Inflammatory macrophage treated with lipopolysaccharide for 1 hour (primary cell): ENCODE data around the gene HLA-DPA1.
A peak's percentile ranks its signal among the peaks of the same experiment; 100 is the strongest.
"Not testable (repeated sequence)": the region's sequence is repeated elsewhere in the genome, so short reads cannot be mapped to it uniquely, and the experiment has no call there.

ENCODE experiments used
- DNase-seq, 2 donors: peaks; one replicate each; pipeline ENCODE4 v3.0.0-alpha.2; 2020 to 2022

Gene HLA-DPA1

GRCh38 chr6:33073431-33073871, at the start of gene HLA-DPA1:
Gene HLA-DPA1 (minus strand): TSS chr6:33073649.
- peak; percentile 87 to 88 for DNase-seq

GRCh38 chr6:33123181-33123580, 49.7 kb upstream of the HLA-DPA1 start:
- DNase-seq, result no peak

- no peak for DNase-seq
Observed at GRCh38 chr6:33120001-33120400, 46.6 kb upstream of the HLA-DPA1 start.

- peak; percentile 35 to 87 for DNase-seq
Observed at GRCh38 chr6:33118525-33119123, 45.2 kb upstream of the HLA-DPA1 start.

- no peak for DNase-seq
Observed at GRCh38 chr6:33117811-33118277, 44.4 kb upstream of the HLA-DPA1 start.

- no peak for DNase-seq
Observed at GRCh38 chr6:33116841-33117711, 43.6 kb upstream of the HLA-DPA1 start.

GRCh38 chr6:33116417-33116816, 43.0 kb upstream of the HLA-DPA1 start:
- no peak for DNase-seq

GRCh38 chr6:33114406-33114805, 41.0 kb upstream of the HLA-DPA1 start:
- DNase-seq, result peak; percentile 54 to 72

- DNase-seq, result no peak
Observed at GRCh38 chr6:33113755-33114154, 40.3 kb upstream of the HLA-DPA1 start.

GRCh38 chr6:33112148-33112547, 38.7 kb upstream of the HLA-DPA1 start:
- peak; percentile 66 to 83 for DNase-seq

- DNase-seq, result no peak
Observed at GRCh38 chr6:33108307-33108706, 34.9 kb upstream of the HLA-DPA1 start.

GRCh38 chr6:33107641-33108040, 34.2 kb upstream of the HLA-DPA1 start:
- DNase-seq, result peak; percentile 41 to 48

GRCh38 chr6:33105916-33106871, 32.7 kb upstream of the HLA-DPA1 start:
- no peak for DNase-seq

- DNase-seq, result no peak
Observed at GRCh38 chr6:33105386-33105785, 31.9 kb upstream of the HLA-DPA1 start.

GRCh38 chr6:33104887-33105286, 31.4 kb upstream of the HLA-DPA1 start:
- no peak for DNase-seq

- DNase-seq, result no peak
Observed at GRCh38 chr6:33103776-33104175, 30.3 kb upstream of the HLA-DPA1 start.

GRCh38 chr6:33101121-33101737, 27.8 kb upstream of the HLA-DPA1 start:
- not testable (repeated sequence) for DNase-seq

GRCh38 chr6:33095681-33096080, 22.2 kb upstream of the HLA-DPA1 start:
- DNase-seq, result no peak

GRCh38 chr6:33093855-33094254, 20.4 kb upstream of the HLA-DPA1 start:
- DNase-seq, result no peak

- no peak for DNase-seq
Observed at GRCh38 chr6:33092385-33092784, 18.9 kb upstream of the HLA-DPA1 start.

- peak in 1 of 2 donors; percentile 53 for DNase-seq
Observed at GRCh38 chr6:33091957-33092356, 18.5 kb upstream of the HLA-DPA1 start.

GRCh38 chr6:33088931-33089620, 15.6 kb upstream of the HLA-DPA1 start:
- DNase-seq, result no peak
